22Rv1 (cell line): ENCODE measurements around the gene FHOD3.

Experiments
- H3K27ac ChIP-seq: fragments of 450-650 bp; 2 replicates; pipeline ENCODE4 v1.5.1; 2017
- ZFX ChIP-seq: fragments of 450-650 bp; IDR thresholded peaks from 2 replicates; pipeline ENCODE4 v1.6.1; 2017; ENCODE audit warnings: antibody characterized with exemption, borderline replicate concordance
- TF ChIP-seq, protein P1 (sequence below): fragments of 450-650 bp; IDR thresholded peaks from 2 replicates; pipeline ENCODE4 v1.5.1; 2017; ENCODE audit warnings: mild to moderate bottlenecking

The FHOD3 gene

DNA sequence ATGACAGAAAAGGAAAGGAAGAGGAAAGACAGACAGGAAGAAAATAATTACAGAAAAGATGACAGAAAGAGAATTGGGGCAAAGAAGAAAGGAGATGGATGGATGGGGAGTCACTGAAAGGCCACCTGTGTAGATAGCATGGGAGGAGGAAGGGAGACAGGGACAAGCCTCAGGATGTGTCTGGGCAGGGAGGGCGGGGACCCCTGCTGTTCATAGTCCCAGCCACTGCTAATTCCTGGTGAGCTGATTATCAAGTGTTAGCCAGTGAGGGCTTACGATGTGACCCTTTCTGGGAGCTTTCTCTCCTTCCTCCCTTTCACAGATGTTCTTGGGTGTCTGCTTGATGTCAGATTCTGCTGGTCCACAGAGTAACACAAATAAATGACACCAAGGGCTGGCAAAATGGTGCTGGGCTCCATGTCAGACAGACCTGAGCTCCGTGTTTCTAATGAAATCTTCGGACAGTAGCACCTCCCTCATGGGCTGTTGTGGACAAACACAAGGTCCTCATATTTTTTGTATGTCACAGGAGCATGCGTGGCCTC lies 13.6 kb downstream of the FHOD3 start:
- H3K27ac ChIP-seq, result no peak overlapping the region
- TF ChIP-seq, protein P1, sequence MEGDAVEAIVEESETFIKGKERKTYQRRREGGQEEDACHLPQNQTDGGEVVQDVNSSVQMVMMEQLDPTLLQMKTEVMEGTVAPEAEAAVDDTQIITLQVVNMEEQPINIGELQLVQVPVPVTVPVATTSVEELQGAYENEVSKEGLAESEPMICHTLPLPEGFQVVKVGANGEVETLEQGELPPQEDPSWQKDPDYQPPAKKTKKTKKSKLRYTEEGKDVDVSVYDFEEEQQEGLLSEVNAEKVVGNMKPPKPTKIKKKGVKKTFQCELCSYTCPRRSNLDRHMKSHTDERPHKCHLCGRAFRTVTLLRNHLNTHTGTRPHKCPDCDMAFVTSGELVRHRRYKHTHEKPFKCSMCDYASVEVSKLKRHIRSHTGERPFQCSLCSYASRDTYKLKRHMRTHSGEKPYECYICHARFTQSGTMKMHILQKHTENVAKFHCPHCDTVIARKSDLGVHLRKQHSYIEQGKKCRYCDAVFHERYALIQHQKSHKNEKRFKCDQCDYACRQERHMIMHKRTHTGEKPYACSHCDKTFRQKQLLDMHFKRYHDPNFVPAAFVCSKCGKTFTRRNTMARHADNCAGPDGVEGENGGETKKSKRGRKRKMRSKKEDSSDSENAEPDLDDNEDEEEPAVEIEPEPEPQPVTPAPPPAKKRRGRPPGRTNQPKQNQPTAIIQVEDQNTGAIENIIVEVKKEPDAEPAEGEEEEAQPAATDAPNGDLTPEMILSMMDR, result no peak
- no peak for TF ChIP-seq ZFX

DNA sequence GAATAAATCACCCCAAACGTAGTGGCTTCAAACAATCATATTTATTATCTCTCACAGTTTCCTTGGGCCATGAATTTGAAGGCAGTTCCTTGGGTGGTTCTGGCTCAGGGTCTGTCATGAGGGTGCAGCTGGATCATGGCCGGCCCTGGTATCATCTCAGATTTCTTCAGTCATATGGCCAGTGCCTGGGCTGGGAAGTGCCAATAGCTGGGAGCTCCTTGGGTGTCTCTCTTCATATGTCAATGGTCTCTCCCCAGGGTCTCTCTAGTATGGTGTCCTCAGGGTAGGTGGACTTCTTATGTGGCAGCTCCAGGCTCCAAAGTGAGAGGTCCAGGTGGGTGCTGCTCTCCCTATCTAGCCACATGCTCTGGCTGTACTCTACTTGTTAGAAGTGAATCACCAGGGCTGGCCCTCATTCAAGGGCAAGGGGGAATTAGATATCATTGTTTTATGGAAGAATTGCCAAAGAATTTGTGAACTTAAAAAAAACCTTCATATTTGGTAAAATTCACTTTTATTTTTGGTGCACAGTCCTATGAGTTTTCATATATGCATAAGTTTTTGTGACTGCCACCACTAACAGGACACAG lies 15.4 kb downstream of the FHOD3 start:
- no peak overlapping the region for H3K27ac ChIP-seq
- TF ChIP-seq, protein P1, result no peak
- no peak for TF ChIP-seq ZFX

DNA sequence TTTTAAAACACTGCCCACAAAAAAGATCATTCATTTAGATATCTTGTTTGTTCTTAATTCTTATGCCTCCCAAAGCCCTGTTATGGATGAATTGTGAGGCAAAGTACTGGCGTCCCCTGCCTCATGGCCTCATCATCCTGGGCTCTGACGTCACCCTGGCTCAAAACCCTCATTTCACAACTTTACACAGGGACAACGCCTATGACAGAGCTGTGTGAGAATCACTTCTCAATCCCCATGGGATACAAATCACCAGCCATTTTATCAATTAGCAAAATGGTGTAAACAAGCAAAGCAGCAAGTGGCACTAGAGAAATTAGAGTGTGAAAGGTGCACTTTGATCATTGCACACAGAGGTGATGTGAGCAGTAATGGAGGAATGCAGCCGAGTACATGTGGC lies 16.6 kb downstream of the FHOD3 start:
- TF ChIP-seq, protein P1, result no peak
- no peak for TF ChIP-seq ZFX
- H3K27ac ChIP-seq, result no peak overlapping the region

DNA sequence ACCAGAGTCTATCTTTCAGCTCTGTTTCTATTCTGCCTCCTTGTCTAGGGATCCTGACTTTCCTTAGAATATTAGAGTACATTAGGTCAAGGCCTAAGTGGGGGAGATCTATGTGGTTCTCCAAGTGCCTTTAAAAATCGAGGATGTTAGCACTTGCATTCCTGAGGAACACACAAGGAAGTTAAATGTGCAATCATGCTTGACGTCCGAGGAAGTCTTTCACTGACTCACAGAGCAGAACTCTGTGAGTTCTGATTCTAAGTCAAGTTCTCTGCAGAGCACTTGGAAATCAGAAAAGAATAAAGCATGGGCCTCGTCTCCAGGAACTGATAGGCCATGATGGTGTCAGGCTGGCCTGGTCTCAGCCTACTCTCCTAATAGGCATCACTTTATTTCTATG lies 17.2 kb downstream of the FHOD3 start:
- TF ChIP-seq, protein P1, result no peak
- no peak for TF ChIP-seq ZFX
- no peak overlapping the region for H3K27ac ChIP-seq

DNA sequence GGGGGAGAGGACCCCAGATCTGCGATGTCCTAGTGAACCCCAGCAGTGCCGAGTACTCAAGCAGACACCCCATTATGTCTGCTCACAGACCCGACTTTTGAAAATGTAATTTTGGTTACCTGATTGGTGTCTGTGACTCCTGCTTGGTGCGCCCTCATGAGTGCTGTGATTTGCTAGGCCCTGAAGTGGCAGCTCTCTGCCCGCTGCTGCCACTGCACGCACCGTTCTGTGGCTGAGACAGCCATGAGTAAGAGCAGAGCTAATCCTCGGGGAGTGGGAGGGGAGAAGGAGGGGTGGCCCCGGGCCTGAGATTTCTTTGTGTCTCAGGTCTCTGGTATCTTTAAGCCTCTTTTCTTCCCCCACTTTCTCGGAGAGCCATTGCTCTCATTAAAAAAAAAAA lies 18.2 kb downstream of the FHOD3 start:
- TF ChIP-seq, protein P1, result no peak
- no peak for TF ChIP-seq ZFX
- no peak overlapping the region for H3K27ac ChIP-seq

DNA sequence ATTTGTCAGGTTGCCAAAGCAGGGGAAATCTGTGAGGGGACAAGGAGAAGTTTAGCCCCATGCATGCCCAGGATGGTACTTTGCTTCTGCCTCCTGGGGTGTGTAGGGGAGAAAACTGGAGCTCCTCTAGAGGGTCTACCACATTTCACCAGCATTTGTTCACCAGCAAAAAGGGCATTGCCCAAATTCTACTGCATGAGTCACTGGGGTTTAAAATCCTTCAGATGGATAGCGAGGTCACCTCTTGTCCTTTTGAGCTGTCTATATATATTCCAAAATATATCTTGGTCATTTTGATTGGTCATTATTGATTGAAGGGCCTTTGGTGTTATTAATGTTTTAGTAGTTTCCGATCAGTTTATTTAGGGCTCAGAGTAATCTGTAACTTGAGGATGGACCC lies 18.7 kb downstream of the FHOD3 start:
- no peak overlapping the region for H3K27ac ChIP-seq
- TF ChIP-seq, protein P1, result no peak

DNA sequence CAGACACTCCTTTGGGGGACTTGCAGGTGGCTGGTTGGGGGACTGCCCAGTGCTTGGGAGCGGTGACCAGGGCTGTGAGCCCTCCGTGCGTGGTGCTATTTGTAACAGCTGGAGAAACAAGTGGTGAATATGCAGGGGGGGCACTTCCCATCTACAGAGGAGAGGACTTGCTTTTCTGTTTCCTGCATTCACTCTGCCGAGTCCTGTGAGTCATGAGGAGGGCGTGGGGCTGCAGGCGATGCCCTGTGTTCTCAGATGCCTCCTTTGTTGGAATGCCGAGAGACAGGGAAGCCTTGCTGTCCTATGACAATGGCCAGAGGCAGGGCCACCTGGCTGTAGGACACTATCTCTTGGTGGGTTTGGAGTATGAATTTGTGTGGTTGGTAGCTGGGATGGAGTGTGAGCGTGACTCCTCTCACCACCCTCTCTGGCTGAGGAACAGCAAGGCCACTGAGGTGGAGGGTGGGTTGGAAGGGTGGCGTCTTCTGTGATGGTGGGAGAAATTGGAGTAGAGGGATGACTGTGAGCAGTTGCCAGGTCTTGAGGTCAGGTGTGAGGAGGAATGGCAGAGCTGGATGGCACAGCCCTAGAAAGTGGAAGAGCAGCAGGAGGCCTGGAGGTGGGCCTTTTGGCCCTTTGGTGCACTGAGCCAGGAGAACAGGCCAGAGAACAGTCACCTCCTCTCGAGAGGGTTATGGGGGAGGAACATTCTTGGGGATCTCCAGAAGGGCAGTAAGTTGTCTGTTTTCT lies 24.3 kb downstream of the FHOD3 start:
- TF ChIP-seq, protein P1, result no peak
- TF ChIP-seq ZFX, result no peak
- H3K27ac ChIP-seq, result no peak overlapping the region
